Dedifferentiated amniotic fluid mesenchymal stem cell (primary cell): ENCODE results near the gene SDS.
A peak's percentile ranks its signal among the peaks of the same experiment; 100 is the strongest.

ENCODE experiments used
- DNase-seq: peaks from one replicate; pipeline ENCODE4 v3.0.0-alpha.2; 2016; ENCODE audit errors: extremely low spot score

Gene SDS

DNA sequence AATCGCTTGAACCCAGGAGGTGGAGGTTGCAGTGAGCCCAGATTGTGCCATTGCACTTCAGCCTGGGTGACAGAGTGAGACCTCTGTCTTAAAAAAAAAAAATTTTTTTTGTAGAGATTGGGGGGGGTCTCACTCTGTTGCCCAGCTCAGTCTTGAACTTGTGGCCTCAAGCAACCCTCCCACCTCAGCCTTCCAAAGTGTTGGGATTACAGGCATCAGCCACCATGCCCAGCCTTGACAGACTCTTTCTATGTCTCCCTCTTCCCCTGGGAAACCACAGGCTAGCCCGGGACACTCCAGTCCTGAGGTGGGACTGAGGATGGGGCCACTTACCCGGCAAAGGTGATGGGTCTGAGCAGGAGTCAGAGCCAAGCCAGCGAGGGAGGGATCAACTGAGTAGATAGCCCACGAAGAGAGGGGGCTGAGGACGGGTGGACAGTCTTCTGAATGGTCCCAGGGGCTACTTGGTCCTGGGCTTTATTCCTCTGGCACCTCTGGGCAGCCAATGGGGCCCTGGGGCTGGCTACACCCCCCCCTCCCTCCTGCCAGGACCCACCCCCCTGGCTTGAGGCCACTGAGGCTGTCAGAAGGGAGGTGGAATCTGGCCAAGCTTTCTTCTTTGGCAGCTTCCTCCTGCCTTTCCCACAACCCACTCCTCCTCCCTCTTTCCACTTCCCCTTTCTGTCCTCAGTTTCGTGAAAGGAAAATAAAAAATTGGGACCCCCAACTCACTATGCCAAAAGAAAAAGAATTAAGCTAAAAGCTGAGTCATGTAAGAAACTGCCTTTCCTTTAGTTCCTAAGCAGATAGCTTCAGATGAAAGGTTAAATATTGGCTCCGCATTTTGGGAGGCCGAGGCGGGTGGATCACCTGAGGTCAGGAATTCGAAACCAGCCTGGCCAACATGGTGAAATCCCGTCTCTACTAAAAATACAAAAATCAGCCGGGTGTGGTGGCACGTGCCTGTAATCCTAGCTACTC, at the start of gene SDS:
Gene SDS, minus strand, starts transcription at position 453 of the 981 bp plus-strand sequence. CDS start 4,179 bp downstream, outside the sequence.
- no peak for DNase-seq

- DNase-seq, result no peak
Observed at GRCh38 chr12:113453330-113453729, 49.6 kb upstream of the SDS start.

GRCh38 chr12:113452458-113452857, 48.8 kb upstream of the SDS start:
- no peak for DNase-seq

- DNase-seq, result no peak
Observed at GRCh38 chr12:113449839-113450238, 46.2 kb upstream of the SDS start.

- DNase-seq, result no peak
Observed at GRCh38 chr12:113449299-113449698, 45.6 kb upstream of the SDS start.

- no peak for DNase-seq
Observed at GRCh38 chr12:113448873-113449272, 45.2 kb upstream of the SDS start.

- DNase-seq, result no peak
Observed at GRCh38 chr12:113445544-113446171, 42.0 kb upstream of the SDS start.

- no peak for DNase-seq
Observed at GRCh38 chr12:113443030-113443539, 39.4 kb upstream of the SDS start.

- DNase-seq, result no peak
Observed at GRCh38 chr12:113440947-113441782, 37.5 kb upstream of the SDS start.

- no peak for DNase-seq
Observed at GRCh38 chr12:113440336-113440735, 36.6 kb upstream of the SDS start.

GRCh38 chr12:113439606-113440030, 35.9 kb upstream of the SDS start:
- peak; percentile 20 for DNase-seq

GRCh38 chr12:113439301-113439597, 35.6 kb upstream of the SDS start:
- DNase-seq, result no peak

- DNase-seq, result no peak
Observed at GRCh38 chr12:113438523-113439300, 35.0 kb upstream of the SDS start.

DNA sequence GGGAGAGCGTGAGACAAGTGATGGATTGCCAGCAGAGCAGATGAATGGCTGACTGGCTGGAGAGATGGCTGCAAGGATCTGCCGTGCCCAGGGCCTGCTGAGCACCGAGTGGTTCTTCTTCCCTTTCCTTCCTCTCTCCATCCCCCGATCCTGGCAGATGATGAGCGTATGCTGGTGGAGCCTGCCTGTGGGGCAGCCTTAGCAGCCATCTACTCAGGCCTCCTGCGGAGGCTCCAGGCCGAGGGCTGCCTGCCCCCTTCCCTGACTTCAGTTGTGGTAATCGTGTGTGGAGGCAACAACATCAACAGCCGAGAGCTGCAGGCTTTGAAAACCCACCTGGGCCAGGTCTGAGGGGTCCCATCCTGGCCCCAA, 34.0 kb upstream of the SDS start:
- DNase-seq, result no peak

DNA sequence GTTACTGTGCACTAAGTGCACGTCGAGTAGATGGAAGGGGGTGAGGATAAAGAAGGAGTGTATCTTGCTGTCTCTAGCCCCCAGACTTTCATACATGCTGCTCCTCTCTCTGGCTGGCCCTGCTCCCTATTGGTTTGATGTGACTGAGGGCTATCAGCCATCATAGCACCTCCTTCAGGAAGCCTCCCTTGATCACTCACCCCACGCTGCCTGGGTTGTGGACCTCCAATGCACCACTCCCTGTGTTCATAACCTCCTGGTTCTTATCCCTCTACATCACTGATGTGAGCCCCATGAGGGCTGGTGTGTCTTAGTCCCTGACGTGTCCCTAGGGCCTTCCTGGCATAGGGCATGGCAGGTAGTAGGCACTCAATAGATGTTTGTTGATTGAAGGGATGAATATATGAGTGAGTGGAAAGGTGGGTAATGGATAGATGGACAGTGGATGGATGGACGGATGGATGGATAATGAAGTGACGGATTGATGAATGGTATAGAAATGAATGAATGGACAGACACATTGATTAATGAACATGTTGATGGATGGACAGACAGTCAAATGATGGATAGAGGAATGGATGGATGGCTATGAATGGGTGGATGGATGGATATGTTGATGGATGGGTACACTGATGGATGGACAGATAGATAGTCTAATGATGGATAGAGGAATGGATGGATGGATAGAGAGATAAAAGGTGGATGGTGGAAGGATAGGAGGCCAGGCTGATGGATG, 33.5 kb upstream of the SDS start:
- DNase-seq, result no peak

- DNase-seq, result no peak
Observed at GRCh38 chr12:113436586-113436985, 32.9 kb upstream of the SDS start.

DNA sequence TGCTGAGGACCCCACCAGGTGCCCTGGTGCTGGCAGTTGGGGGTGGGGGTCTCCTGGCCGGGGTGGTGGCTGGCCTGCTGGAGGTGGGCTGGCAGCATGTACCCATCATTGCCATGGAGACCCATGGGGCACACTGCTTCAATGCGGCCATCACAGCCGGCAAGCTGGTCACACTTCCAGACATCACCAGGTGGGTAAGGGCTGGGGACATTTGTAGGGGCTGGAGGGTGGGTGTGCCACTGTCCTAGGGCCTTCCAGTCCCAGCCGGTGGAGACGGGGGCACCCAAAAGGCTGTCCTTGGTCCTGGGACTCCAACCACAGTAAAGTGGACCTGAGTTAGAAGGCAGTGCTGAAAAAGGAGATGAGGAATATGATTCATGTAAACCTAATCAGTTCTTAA, 31.7 kb upstream of the SDS start:
- DNase-seq, result no peak

DNA sequence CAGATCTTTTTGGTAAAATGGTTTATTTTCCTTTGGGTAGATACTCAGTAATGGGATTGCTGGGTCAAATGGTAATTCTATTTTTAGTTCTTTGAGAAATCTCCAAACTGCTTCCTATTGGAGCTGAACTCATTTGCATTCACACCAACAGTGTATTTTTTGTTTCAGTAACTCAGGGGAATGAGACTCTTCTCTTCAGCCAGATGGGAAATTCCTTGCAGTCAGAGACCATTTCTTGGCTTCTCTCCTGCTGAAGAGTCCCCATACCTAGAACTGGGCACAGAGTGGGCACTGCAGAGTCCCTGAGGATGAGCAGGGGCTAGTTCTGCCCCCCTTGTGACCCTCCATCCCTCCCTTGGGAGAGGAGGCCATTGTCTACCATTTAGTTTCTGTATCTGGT, 29.3 kb upstream of the SDS start:
- DNase-seq, result no peak

- no peak for DNase-seq
Observed at GRCh38 chr12:113428482-113428881, 24.8 kb upstream of the SDS start.

GRCh38 chr12:113427882-113428281, 24.2 kb upstream of the SDS start:
- no peak for DNase-seq
